Activated CD4-positive, alpha-beta T cell treated with anti-CD3 and anti-CD28 coated beads, Interleukin-2, amount 10 ng/mL, durations not matched to agents 24 days and 14 days (primary cell): Measurements from ENCODE around the gene EXOC4. TPM values are rescaled to one million over a fixed set of nuclear protein-coding genes. Genes with fewer than 3 reads are reported as not detected.
"Not testable (repeated sequence)": the region's sequence is repeated elsewhere in the genome, so short reads cannot be mapped to it uniquely, and the experiment has no call there.

ENCODE experiments used
- DNase-seq: peaks from one replicate; pipeline ENCODE4 v3.0.0; 2022
- H3K27ac Mint-ChIP-seq: one replicate; pipeline ENCODE4 v1.8.0; 2022; ENCODE audit warnings: mild to moderate bottlenecking, mixed read lengths
- H3K27me3 Mint-ChIP-seq: one replicate; pipeline ENCODE4 v1.8.0; 2022; ENCODE audit warnings: mixed read lengths
- H3K36me3 Mint-ChIP-seq: one replicate; pipeline ENCODE4 v1.8.0; 2022; ENCODE audit warnings: low read depth, mild to moderate bottlenecking, mixed read lengths
- H3K4me1 Mint-ChIP-seq: one replicate; pipeline ENCODE4 v1.8.0; 2021; ENCODE audit warnings: mixed read lengths
- H3K4me3 Mint-ChIP-seq: one replicate; pipeline ENCODE4 v1.8.0; 2022; ENCODE audit warnings: mild to moderate bottlenecking, moderate library complexity, mixed read lengths
- H3K9me3 Mint-ChIP-seq: one replicate; pipeline ENCODE4 v1.8.0; 2021; ENCODE audit warnings: mixed read lengths
- intact Hi-C: fragments of 100-400 bp; cut with micrococcal nuclease; formaldehyde crosslinking; loops from one replicate; pipeline ENCODE4 v1.15.1; 2023
- total RNA-seq: library from RNA; stranded (reverse); gene quantifications from 2 replicates; pipeline ENCODE4 v1.2.3, GENCODE V29; 2022

Gene EXOC4
- total RNA-seq, 1 donor from 2014 or later, result 53.0 TPM

GRCh38 chr7:133977409-133978274 is 724.8 kb downstream of the EXOC4 start:
- no peaks in the 10 kb centered on the region for H3K27me3 Mint-ChIP-seq
- intact Hi-C loops, result no loop called here
- H3K27ac Mint-ChIP-seq, result no peak overlapping the region
- H3K4me1 Mint-ChIP-seq, result no peaks in the 10 kb centered on the region
- H3K9me3 Mint-ChIP-seq, result no peaks in the 10 kb centered on the region
- DNase-seq, result no peak
- no peak overlapping the region for H3K4me3 Mint-ChIP-seq
- no peaks in the 10 kb centered on the region for H3K36me3 Mint-ChIP-seq

GRCh38 chr7:133978502-133979295 is 725.8 kb downstream of the EXOC4 start:
- H3K27ac Mint-ChIP-seq, result no peak overlapping the region
- no peak overlapping the region for H3K4me3 Mint-ChIP-seq
- no peaks in the 10 kb centered on the region for H3K36me3 Mint-ChIP-seq
- no peaks in the 10 kb centered on the region for H3K27me3 Mint-ChIP-seq
- no peaks in the 10 kb centered on the region for H3K4me1 Mint-ChIP-seq
- no peaks in the 10 kb centered on the region for H3K9me3 Mint-ChIP-seq
- intact Hi-C loops, result no loop called here
- DNase-seq, result no peak

DNA sequence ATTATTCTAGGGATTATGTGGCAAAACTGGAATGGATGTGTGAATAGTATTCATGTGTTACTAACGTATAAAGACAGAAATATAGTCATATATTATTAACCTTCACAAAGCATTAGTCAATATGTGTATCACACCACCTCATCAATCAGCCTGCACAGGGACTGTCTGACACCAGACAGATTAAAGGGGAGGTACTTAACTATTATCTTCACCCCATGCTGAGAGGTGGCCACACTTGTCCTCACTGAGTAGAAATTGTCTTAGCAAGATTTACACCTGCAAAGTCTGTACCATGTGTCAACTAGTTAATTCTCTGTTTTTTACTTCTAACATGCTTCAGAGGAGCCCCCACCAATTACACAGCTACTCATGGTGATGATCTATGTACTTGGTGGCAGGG is 727.9 kb downstream of the EXOC4 start:
- DNase-seq, result no peak
- Mint-ChIP-seq H3K27ac (no peak overlapping the region), H3K36me3 (no peaks in the 10 kb centered on the region), H3K9me3 (no peaks in the 10 kb centered on the region), H3K4me1 (no peaks in the 10 kb centered on the region), H3K27me3 (no peaks in the 10 kb centered on the region), H3K4me3 (no peak overlapping the region)
- intact Hi-C loops, result no loop called here

- intact Hi-C loops, result no loop called here
- Mint-ChIP-seq H3K4me3 (no peak overlapping the region), H3K4me1 (no peaks in the 10 kb centered on the region), H3K27ac (no peak overlapping the region), H3K9me3 (no peaks in the 10 kb centered on the region), H3K27me3 (no peaks in the 10 kb centered on the region), H3K36me3 (no peaks in the 10 kb centered on the region)
- no peak for DNase-seq
Measured at GRCh38 chr7:133983685-133984419, 731.0 kb downstream of the EXOC4 start.

DNA sequence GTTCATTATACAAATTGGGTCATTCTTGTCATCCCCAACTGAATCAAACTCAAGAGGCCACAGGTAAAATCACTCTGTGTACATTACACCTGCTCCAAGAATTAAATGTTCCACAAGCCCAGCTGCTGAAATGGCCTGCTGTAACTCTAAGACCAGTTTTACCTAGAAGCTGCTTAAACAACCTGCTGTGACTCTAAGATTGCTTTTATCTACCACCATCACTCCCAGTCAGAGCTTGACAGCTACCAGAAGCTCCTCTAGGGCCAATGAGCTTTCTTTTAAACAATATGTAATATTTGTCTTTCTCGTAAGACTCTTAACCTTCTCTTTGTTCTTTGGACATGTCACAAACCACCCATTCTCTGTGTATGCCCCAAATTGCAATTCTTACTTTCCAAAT is 732.4 kb downstream of the EXOC4 start:
- intact Hi-C loops, result no loop called here
- no peak overlapping the region for H3K4me3 Mint-ChIP-seq
- no peaks in the 10 kb centered on the region for H3K4me1 Mint-ChIP-seq
- no peaks in the 10 kb centered on the region for H3K27me3 Mint-ChIP-seq
- no peak overlapping the region for H3K27ac Mint-ChIP-seq
- no peaks in the 10 kb centered on the region for H3K9me3 Mint-ChIP-seq
- DNase-seq, result no peak
- H3K36me3 Mint-ChIP-seq, result no peaks in the 10 kb centered on the region

DNA sequence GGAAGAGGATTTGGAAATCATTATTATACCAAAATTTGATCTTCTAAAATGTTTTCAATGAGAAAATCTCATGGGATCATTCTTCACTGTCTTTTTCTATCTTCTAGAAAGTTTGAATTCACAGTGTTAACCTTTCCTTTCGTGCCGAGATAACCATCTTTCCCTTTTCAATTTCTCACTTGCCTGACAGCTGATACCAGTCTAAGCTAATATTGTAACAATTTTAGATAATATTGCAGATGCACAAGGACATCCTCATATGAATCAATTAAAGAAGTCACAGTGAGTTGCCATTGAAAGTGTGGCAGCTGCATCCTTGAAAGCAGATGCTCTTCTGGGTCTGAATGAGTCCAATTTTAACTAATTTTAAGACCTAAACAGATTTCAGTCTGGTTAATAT is 734.7 kb downstream of the EXOC4 start:
- DNase-seq, result no peak
- intact Hi-C loops, result no loop called here
- H3K36me3 Mint-ChIP-seq, result no peaks in the 10 kb centered on the region
- no peaks in the 10 kb centered on the region for H3K9me3 Mint-ChIP-seq
- no peak overlapping the region for H3K4me3 Mint-ChIP-seq
- no peaks in the 10 kb centered on the region for H3K4me1 Mint-ChIP-seq
- no peak overlapping the region for H3K27ac Mint-ChIP-seq
- no peaks in the 10 kb centered on the region for H3K27me3 Mint-ChIP-seq

DNA sequence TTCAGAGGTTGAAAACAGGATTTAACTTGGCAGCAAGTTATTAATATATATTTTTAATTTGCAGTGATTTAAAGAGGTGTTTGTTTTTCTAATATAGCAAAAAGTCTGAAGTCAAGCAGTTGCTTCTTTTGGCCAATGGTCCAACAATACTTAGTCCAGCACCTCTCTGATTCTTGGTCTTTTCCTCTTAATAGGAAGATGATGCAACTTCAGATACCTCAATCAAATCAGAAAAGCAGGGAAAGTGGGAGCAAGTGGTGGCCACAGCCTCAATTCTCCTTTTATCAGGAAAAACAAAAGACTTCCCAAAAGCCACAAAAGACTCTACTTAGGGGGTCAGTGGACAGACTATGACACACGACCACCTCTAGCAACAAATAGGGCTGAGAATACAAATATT is 740.7 kb downstream of the EXOC4 start:
- H3K4me1 Mint-ChIP-seq, result no peaks in the 10 kb centered on the region
- H3K36me3 Mint-ChIP-seq, result no peaks in the 10 kb centered on the region
- intact Hi-C loops, result no loop called here
- DNase-seq, result no peak
- no peaks in the 10 kb centered on the region for H3K27me3 Mint-ChIP-seq
- no peaks in the 10 kb centered on the region for H3K9me3 Mint-ChIP-seq
- H3K27ac Mint-ChIP-seq, result no peak overlapping the region
- H3K4me3 Mint-ChIP-seq, result no peak overlapping the region

DNA sequence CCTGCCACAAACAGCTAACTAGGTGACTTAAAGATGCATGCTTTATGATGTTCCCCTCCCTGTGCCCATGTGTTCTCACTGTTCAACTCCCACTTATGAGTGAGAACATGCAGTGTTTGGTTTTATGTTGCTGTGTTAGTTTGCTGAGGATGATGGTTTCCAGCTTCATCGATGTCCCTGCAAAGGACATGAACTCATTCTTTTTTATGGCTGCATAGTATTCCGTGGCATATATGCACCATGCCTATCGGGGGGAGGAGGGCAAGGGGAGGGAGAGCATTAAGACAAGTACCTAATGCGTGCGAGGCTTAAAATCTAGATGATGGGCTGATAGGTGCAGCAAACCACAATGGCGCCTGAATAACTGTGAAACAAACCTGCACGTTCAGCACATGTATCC is 741.2 kb downstream of the EXOC4 start:
- H3K27me3 Mint-ChIP-seq, intact Hi-C loops, H3K4me3 Mint-ChIP-seq, H3K36me3 Mint-ChIP-seq, H3K27ac Mint-ChIP-seq, DNase-seq, H3K9me3 Mint-ChIP-seq, H3K4me1 Mint-ChIP-seq: not testable (repeated sequence)

DNA sequence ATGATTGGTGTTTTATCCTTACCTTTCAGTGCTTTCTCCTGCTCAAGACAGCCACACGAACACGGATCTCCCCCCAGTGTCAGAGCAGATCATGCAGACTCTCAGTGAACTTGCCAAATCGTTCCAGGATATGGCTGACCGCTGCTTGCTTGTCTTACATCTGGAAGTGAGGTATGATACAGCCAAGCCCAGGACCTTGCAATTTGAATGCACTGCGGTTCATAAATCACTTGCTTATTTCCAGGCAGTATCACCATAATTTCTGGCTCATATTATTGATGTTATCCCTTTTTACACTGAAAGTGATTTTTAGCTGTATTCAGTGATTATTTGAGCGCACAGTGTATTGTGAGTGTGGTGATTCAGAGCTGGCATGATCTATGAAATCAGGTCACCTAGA is 744.6 kb downstream of the EXOC4 start:
- H3K4me3 Mint-ChIP-seq, result no peak overlapping the region
- intact Hi-C loops, result no loop called here
- no peaks in the 10 kb centered on the region for H3K4me1 Mint-ChIP-seq

DNA sequence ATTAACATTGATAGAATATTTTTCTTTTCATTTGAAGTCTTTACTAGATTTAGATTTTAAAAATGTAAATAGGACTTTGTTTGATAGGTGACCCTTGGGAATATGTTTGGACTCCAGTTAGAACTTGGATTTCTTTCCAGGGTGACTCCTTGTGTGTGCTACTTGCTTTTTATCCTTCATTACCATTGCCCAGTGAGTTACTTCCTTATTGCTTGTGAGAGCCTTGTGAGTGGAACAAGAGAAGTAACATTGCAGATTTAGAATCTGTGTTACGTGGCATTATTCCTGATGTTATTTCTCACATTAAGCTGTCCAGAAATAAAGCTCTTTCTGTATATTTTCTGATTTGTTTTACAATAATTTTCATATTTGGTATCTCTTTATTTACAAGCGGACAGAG is 746.3 kb downstream of the EXOC4 start:
- intact Hi-C loops, result no loop called here
- H3K9me3 Mint-ChIP-seq, result no peaks in the 10 kb centered on the region
- H3K4me3 Mint-ChIP-seq, result no peak overlapping the region
- no peaks in the 10 kb centered on the region for H3K36me3 Mint-ChIP-seq
- no peak overlapping the region for H3K27ac Mint-ChIP-seq
- no peak for DNase-seq
- no peaks in the 10 kb centered on the region for H3K27me3 Mint-ChIP-seq
- H3K4me1 Mint-ChIP-seq, result no peaks in the 10 kb centered on the region

More for the DNA sequence above, 744.6 kb downstream of the EXOC4 start:
- Mint-ChIP-seq H3K27me3 (no peaks in the 10 kb centered on the region), H3K36me3 (no peaks in the 10 kb centered on the region), H3K27ac (no peak overlapping the region), H3K9me3 (no peaks in the 10 kb centered on the region)
- no peak for DNase-seq

- no peak overlapping the region for H3K27ac Mint-ChIP-seq
- no peak overlapping the region for H3K4me3 Mint-ChIP-seq
- no peaks in the 10 kb centered on the region for H3K4me1 Mint-ChIP-seq
- no peaks in the 10 kb centered on the region for H3K9me3 Mint-ChIP-seq
- no peak for DNase-seq
- no peaks in the 10 kb centered on the region for H3K27me3 Mint-ChIP-seq
- intact Hi-C loops, result no loop called here
- peaks cover 2% of the 10 kb centered on the region for H3K36me3 Mint-ChIP-seq
Measured at GRCh38 chr7:134004829-134005505, 752.1 kb downstream of the EXOC4 start.

DNA sequence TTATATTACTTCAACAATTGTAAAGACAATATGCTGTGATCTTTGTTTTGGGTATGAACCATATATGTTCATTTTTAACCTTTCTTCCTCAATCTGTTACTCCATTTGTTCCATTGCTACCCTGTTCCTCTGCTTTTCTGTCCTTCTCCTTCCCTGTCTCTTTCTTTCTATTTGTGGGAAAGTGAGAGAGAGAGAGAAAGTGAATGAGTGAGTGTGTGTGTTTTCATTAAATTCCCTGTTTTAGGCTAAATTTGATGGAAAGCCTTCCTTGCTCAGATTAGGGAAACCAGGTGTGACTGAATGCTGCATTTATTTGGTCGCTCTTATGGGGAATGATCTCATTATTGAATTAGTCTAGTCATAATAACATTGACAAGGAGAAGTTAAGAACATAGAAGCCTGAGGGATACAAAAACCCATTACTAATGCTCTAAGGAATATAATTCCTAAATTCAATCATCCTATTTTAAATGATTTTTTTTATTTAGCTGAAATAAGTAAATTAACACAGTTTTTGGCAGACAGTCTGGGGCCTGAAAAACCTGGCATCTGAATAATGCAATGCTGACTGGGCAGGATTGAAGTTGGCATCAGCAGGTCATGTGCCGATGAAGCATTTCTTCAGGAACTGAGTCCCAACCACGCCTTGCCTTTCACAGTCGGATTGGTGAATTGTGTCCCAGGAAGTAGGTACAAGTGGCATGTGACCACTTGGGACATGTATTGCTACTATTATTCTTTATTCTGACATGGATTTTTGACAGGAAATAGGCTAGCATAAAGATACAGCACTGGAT is 756.6 kb downstream of the EXOC4 start:
- Mint-ChIP-seq H3K27me3 (no peaks in the 10 kb centered on the region), H3K27ac (no peak overlapping the region), H3K9me3 (no peaks in the 10 kb centered on the region), H3K4me1 (no peaks in the 10 kb centered on the region), H3K36me3 (peaks cover 2% of the 10 kb centered on the region), H3K4me3 (no peak overlapping the region)
- no peak for DNase-seq
- intact Hi-C loops, result no loop called here

GRCh38 chr7:134013249-134013648 is 760.4 kb downstream of the EXOC4 start:
- intact Hi-C loops, result no loop called here
- DNase-seq, result no peak
- H3K9me3 Mint-ChIP-seq, result no peaks in the 10 kb centered on the region
- H3K27ac Mint-ChIP-seq, result no peak overlapping the region
- no peaks in the 10 kb centered on the region for H3K4me1 Mint-ChIP-seq
- H3K27me3 Mint-ChIP-seq, result no peaks in the 10 kb centered on the region
- H3K36me3 Mint-ChIP-seq, result no peaks in the 10 kb centered on the region
- no peak overlapping the region for H3K4me3 Mint-ChIP-seq
